RWPE2 (cell line): ENCODE measurements around the gene TTYH2.
A peak's percentile ranks its signal among the peaks of the same experiment; 100 is the strongest.

Experiments
- ATAC-seq: fragments of 200-7000 bp; cut with Tn5 transposase; 3 replicates; pipeline ENCODE4 v1.9.1; 2021; ENCODE audit warnings: low read depth
- DNase-seq: peaks from one replicate; pipeline ENCODE4 v3.0.0-alpha.2; 2020; ENCODE audit warnings: low spot score
- H3K27ac ChIP-seq: fragments of 450-650 bp; 2 replicates; pipeline ENCODE4 v1.5.1; 2017; ENCODE audit warnings: mild to moderate bottlenecking; ENCODE audit not compliant: poor library complexity, severe bottlenecking
- H3K27me3 ChIP-seq: fragments of 250-450 bp; sonication (Bioruptor Pico); 2 replicates; pipeline ENCODE4 v1.5.1; 2021; ENCODE audit warnings: mild to moderate bottlenecking, moderate library complexity; ENCODE audit not compliant: insufficient read depth, poor library complexity, severe bottlenecking
- H3K36me3 ChIP-seq: fragments of 250-450 bp; sonication (Bioruptor Pico); 2 replicates; pipeline ENCODE4 v1.5.1; 2020; ENCODE audit warnings: low read depth, mild to moderate bottlenecking, moderate library complexity
- H3K4me1 ChIP-seq: fragments of 250-450 bp; sonication (Bioruptor Pico); 2 replicates; pipeline ENCODE4 v1.5.1; 2021; ENCODE audit warnings: mild to moderate bottlenecking, moderate library complexity; ENCODE audit not compliant: insufficient read depth, poor library complexity, severe bottlenecking
- H3K4me3 ChIP-seq: fragments of 250-450 bp; sonication (Bioruptor Pico); 2 replicates; pipeline ENCODE4 v1.5.1; 2021; ENCODE audit warnings: mild to moderate bottlenecking, moderate library complexity; ENCODE audit not compliant: severe bottlenecking
- H3K9me3 ChIP-seq: fragments of 250-450 bp; sonication (Bioruptor Pico); 2 replicates; pipeline ENCODE4 v1.5.1; 2021; ENCODE audit warnings: mild to moderate bottlenecking, moderate library complexity; ENCODE audit not compliant: severe bottlenecking
- TF ChIP-seq, protein P1 (sequence below): fragments of 450-650 bp; IDR thresholded peaks from one replicate; pipeline ENCODE4 v1.5.1; 2017; ENCODE audit warnings: mild to moderate bottlenecking, moderate library complexity; ENCODE audit not compliant: poor library complexity, severe bottlenecking

Gene TTYH2

GRCh38 chr17:74192950-74193781 is 20.2 kb upstream of the TTYH2 start:
- ATAC-seq, result peak; percentile 81
- H3K27ac ChIP-seq, result no peak overlapping the region
- no peaks in the 10 kb centered on the region for H3K4me1 ChIP-seq
- no peaks in the 10 kb centered on the region for H3K36me3 ChIP-seq
- no peak overlapping the region for H3K4me3 ChIP-seq
- peaks cover 1% of the 10 kb centered on the region for H3K27me3 ChIP-seq
- H3K9me3 ChIP-seq, result no peaks in the 10 kb centered on the region
- DNase-seq, result no peak
- TF ChIP-seq, protein P1, sequence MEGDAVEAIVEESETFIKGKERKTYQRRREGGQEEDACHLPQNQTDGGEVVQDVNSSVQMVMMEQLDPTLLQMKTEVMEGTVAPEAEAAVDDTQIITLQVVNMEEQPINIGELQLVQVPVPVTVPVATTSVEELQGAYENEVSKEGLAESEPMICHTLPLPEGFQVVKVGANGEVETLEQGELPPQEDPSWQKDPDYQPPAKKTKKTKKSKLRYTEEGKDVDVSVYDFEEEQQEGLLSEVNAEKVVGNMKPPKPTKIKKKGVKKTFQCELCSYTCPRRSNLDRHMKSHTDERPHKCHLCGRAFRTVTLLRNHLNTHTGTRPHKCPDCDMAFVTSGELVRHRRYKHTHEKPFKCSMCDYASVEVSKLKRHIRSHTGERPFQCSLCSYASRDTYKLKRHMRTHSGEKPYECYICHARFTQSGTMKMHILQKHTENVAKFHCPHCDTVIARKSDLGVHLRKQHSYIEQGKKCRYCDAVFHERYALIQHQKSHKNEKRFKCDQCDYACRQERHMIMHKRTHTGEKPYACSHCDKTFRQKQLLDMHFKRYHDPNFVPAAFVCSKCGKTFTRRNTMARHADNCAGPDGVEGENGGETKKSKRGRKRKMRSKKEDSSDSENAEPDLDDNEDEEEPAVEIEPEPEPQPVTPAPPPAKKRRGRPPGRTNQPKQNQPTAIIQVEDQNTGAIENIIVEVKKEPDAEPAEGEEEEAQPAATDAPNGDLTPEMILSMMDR, result no peak

- H3K4me1 ChIP-seq, result no peaks in the 10 kb centered on the region
- no peak for DNase-seq
- ATAC-seq, result no peak
- no peak overlapping the region for H3K4me3 ChIP-seq
- H3K27me3 ChIP-seq, result no peaks in the 10 kb centered on the region
- TF ChIP-seq, protein P1, result no peak
- H3K36me3 ChIP-seq, result no peaks in the 10 kb centered on the region
- H3K9me3 ChIP-seq, result no peaks in the 10 kb centered on the region
- H3K27ac ChIP-seq, result no peak overlapping the region
These were observed 18.7 kb upstream of the TTYH2 start for GRCh38 chr17:74194682-74195081.

DNA sequence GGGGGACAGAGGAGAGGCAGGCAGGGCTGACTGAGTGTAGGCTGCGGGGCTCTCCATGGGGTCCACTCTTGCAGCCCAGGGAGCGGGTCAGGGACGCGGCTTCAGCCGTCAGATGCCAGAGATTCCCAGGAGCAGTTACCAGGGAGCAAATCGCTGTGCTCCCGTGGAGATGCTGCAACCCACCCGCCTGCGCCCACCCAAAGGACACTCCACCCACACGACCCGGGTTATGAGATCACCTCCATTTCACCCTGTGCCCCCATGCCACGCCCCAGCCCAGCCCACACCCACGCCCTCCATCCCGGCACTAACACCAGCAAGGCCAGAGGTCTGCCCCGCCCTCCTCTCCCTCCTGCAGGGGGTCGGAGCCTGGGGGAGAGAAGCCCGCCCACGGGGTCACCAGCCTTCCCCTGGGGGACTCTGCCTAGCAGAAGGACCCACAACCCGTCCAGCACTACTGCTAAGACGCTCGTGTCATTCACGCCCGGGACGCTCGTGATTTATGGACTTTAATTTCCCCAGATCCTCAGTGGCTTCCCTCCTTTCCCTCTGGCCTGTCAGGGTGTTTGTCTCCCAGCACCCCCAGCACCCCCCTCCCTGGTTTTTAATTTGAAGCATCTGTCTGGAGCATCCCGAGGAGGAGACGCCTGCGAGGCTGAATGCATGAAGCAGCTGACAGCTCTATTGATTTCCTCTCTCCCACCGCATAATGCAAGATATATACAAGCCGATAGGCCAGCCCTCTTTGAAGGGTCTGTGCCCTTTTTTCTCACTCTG is 16.6 kb upstream of the TTYH2 start:
- Histone ChIP-seq H3K4me1 (no peaks in the 10 kb centered on the region), H3K4me3 (no peak overlapping the region), H3K36me3 (no peaks in the 10 kb centered on the region), H3K27ac (no peak overlapping the region), H3K27me3 (peaks cover 3% of the 10 kb centered on the region), H3K9me3 (no peaks in the 10 kb centered on the region)
- DNase-seq, result no peak
- TF ChIP-seq, protein P1, result no peak
- ATAC-seq, result no peak

DNA sequence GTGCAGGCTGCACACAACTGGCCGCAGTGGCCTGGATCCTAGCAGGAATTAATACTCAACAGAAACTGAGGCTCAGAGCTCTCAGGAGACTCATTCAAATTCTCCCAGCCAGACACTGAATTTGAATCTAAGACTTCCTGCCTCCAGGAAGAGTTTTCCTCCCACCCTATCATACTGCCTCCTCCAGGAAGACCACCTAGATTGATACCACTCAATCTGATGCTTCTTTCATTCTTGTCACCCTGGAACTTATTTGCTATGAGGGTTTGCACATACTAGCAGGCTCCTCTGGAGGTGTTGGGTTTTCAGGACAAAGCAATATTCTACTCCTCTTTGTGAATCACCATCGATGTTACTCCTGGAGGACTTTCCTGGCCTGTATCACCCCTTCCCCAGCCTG is 15.6 kb upstream of the TTYH2 start:
- Histone ChIP-seq H3K36me3 (no peaks in the 10 kb centered on the region), H3K27me3 (peaks cover 10% of the 10 kb centered on the region), H3K4me1 (no peaks in the 10 kb centered on the region), H3K4me3 (no peak overlapping the region), H3K9me3 (no peaks in the 10 kb centered on the region), H3K27ac (no peak overlapping the region)
- no peak for ATAC-seq
- DNase-seq, result no peak
- TF ChIP-seq, protein P1, result no peak
